AG04450 (cell line): Measurements from ENCODE around the gene KLHL36. TPM values are rescaled to one million over a fixed set of nuclear protein-coding genes. Genes with fewer than 3 reads are reported as not detected.

ENCODE experiments used
- CTCF ChIA-PET: fragments of 300-600, 350-600 bp; formaldehyde crosslinking; extraction: SDS; loops from one replicate; lab custom pipeline; 2022; ENCODE audit warnings: antibody characterized with exemption, inconsistent platforms; lab: Charles Lee
- POLR2A ChIA-PET: fragments of 350-600 bp; formaldehyde crosslinking; extraction: SDS; loops from one replicate; lab custom pipeline; 2021; ENCODE audit warnings: antibody characterized with exemption, inconsistent platforms; lab: Yijun Ruan, JAX
- DNase-seq: peaks from one replicate; pipeline ENCODE4 v3.0.0-alpha.2; 2011; ENCODE audit warnings: low read depth, low spot score
- H3K27ac ChIP-seq: one replicate; pipeline ENCODE4 v1.5.1; 2012; ENCODE audit warnings: low read depth, low read length, control low read depth
- H3K27me3 ChIP-seq: one replicate; pipeline ENCODE4 v1.6.0; 2012; ENCODE audit warnings: low read length; ENCODE audit not compliant: control insufficient read depth, insufficient read depth
- H3K4me3 ChIP-seq: 2 replicates; pipeline ENCODE4 v1.5.1; 2011; ENCODE audit warnings: mild to moderate bottlenecking, low read depth, low read length, control low read depth
- H3K9me3 ChIP-seq: 2 replicates; pipeline ENCODE4 v1.5.1; 2012; ENCODE audit warnings: low read length; ENCODE audit not compliant: control insufficient read depth, insufficient read depth
- polyA plus RNA-seq: library from polyadenylated mRNA; depleted of rRNA; stranded (reverse); fragments of >200 nt; gene quantifications from 2 replicates; pipeline ENCODE4 v1.2.3, GENCODE V29; 2011
- TF ChIP-seq, protein P1 (sequence below): IDR thresholded peaks from 2 replicates; pipeline ENCODE4 v1.5.1; 2011; ENCODE audit warnings: low read depth, low read length, control low read depth, inconsistent platforms

The KLHL36 gene
- polyA plus RNA-seq, 1 experiment: 32.6 TPM

DNA sequence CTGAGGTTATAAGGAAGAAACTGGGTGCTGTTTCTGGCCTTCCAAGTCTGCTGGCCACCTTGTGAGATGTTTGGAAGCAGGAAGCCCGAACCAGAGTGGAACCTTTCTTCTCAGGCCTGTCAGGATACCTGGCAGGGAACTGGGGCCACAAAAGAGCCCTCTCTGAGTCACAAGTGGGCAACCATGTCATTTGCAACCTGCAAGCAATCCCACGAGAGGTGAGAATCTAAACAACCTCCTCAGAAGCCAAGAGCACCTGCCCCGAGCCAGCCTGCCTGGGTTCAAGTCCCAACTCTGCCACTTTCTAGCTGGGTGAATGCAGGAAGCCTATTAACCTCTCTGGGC is 33.7 kb upstream of the KLHL36 start:
- Histone ChIP-seq H3K27ac (peak overlapping the region; percentile 31), H3K9me3 (no peaks in the 10 kb centered on the region; the same call in 1 of the 2 replicates), H3K4me3 (peak overlapping the region; percentile 87), H3K27me3 (no peaks in the 10 kb centered on the region)
- no peak for DNase-seq
- ChIA-PET POLR2A (interaction anchor here (0.9 to 1.3 kb wide), 2 partner anchors 14 to 15 kb away, joined by 3 to 4 read pairs; no protein-coding TSS in a partner anchor), CTCF (interaction anchor here (0.5 kb wide), 1 partner anchor 52 kb away, joined by 4 read pairs; no protein-coding TSS in a partner anchor)
- TF ChIP-seq, protein P1, sequence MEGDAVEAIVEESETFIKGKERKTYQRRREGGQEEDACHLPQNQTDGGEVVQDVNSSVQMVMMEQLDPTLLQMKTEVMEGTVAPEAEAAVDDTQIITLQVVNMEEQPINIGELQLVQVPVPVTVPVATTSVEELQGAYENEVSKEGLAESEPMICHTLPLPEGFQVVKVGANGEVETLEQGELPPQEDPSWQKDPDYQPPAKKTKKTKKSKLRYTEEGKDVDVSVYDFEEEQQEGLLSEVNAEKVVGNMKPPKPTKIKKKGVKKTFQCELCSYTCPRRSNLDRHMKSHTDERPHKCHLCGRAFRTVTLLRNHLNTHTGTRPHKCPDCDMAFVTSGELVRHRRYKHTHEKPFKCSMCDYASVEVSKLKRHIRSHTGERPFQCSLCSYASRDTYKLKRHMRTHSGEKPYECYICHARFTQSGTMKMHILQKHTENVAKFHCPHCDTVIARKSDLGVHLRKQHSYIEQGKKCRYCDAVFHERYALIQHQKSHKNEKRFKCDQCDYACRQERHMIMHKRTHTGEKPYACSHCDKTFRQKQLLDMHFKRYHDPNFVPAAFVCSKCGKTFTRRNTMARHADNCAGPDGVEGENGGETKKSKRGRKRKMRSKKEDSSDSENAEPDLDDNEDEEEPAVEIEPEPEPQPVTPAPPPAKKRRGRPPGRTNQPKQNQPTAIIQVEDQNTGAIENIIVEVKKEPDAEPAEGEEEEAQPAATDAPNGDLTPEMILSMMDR: no peak

DNA sequence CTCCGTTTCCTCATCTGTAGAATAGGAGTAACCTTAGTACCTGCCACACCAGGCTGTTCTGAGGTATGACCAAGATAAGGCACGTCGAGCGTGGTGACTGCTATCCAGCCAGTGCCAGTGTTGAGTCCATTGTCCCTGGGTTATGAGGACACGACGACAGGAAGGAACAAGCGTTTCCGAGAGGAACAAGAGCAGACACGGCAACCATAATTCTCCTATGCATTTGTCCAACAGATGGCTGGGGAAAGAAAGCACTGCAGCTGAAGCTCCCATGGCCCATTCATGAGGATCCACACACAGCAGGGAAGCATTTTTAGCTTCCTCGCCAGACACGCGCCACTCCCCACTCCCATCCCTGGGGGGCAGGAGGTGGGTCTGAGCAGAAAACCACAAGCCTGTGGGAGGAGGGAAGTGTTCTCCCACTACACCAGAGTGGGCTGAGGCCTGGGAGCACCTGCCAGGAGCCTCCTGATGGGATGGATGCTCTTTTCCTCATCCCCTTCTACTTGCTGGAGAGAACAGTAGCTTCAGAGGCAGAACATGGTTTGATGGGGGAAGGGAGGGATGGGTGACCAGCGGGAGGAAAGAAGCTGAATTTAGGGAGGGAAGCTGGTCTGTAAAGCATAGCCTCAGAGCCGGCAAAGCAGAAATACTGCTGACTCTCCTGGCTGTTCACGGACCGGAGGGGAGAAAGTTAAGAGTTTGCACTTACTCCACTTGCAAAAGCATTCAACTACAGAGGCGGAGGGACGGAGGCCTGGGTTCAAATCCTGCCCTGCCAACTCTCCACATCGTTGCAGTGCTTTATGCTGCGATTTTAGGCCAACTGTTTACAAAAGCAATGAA is 33.1 kb upstream of the KLHL36 start:
- Histone ChIP-seq H3K27ac (no peak overlapping the region), H3K9me3 (no peaks in the 10 kb centered on the region; the same call in 1 of the 2 replicates), H3K27me3 (no peaks in the 10 kb centered on the region), H3K4me3 (peak overlapping the region; percentile 87)
- ChIA-PET CTCF (interaction anchor here (0.5 to 0.6 kb wide), 2 partner anchors 104 to 508 kb away, joined by 3 read pairs; no protein-coding TSS in a partner anchor), POLR2A (interaction anchor here (0.6 to 1.3 kb wide), 5 partner anchors 15 to 379 kb away, joined by 3 to 7 read pairs (median 4); no protein-coding TSS in a partner anchor)
- TF ChIP-seq, protein P1: no peak
- DNase-seq: no peak

DNA sequence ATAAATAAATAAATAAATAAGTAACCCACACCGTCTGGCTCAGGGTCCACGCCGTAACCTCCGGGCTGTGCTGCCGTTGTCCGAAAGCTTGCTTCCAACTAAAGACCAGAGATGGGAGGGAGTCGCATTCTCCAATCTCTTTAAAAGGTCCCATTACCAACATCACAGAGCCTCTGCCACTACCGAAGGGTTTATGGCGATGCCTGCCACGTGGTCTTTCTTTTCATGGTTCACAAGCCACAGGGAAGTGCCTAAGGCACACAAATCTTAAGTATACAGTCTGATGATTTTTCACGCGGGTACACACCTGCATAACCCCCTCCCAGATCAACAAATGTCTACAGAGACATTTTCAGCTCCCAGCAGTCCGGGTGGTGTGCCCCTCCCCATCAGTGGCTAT is 31.8 kb upstream of the KLHL36 start:
- H3K9me3 ChIP-seq: no peaks in the 10 kb centered on the region; the same call in 1 of the 2 replicates
- DNase-seq: no peak
- TF ChIP-seq, protein P1: no peak
- CTCF ChIA-PET: interaction anchor here (1.7 kb wide), 1 partner anchor 106 kb away, joined by 4 read pairs; no protein-coding TSS in a partner anchor
- H3K27ac ChIP-seq: no peak overlapping the region
- H3K4me3 ChIP-seq: peak overlapping the region; percentile 87
- no peaks in the 10 kb centered on the region for H3K27me3 ChIP-seq
- POLR2A ChIA-PET: interaction anchor here (0.6 to 1.8 kb wide), 4 partner anchors 14 to 34 kb away, joined by 3 to 11 read pairs (median 4); no protein-coding TSS in a partner anchor

DNA sequence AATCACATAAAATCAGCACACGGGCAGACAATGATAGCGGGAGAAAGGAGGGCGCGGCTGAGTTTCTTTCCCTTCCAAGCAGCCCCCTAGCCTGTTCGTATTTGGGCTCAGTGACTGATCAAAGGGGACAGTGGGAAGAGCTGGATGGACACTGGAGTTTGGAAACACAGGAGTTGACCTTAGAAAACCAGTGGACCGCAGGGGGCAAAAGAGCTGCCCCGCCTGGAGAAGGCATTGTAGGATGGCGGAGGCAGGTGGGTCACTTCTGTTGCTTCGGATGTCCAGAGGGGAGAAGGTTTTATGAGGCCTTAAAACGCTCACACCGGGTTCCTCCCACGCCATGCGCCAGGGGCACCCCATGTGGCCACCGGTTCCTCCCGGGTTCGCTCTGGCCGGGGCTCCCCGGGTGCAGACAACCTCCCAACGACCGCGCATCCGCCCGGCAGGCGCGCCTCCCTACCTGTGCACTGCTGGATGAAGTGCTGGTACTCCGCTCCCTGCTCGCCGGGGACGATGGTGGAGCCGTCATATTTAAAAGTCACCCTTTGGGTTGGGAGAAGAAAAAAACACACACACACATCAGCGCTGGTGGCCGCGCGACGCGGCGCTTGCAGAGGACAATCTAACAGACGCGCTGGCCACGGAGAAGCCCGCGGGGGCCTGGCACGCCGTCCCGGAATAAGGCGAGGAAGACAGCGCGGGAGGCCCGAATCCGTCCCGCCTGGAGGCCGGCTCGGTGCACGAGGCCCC is 31.1 kb upstream of the KLHL36 start:
- CTCF ChIA-PET: interaction anchor here (1.7 kb wide), 1 partner anchor 106 kb away, joined by 4 read pairs; no protein-coding TSS in a partner anchor
- no peak overlapping the region for H3K27ac ChIP-seq
- no peak for DNase-seq
- TF ChIP-seq, protein P1: no peak
- peak overlapping the region; percentile 87 for H3K4me3 ChIP-seq
- H3K9me3 ChIP-seq: no peaks in the 10 kb centered on the region; the same call in 1 of the 2 replicates
- POLR2A ChIA-PET: interaction anchor here (1.0 to 1.8 kb wide), 4 partner anchors 17 to 85 kb away, joined by 3 to 11 read pairs (median 6); no protein-coding TSS in a partner anchor
- H3K27me3 ChIP-seq: no peaks in the 10 kb centered on the region
